Left hindlimb (tissue), 1 donor: Measurements from ENCODE around the gene UBXN1.

Source experiments
- DNase-seq: peaks from one replicate; pipeline ENCODE4 v3.0.0-alpha.2; 2018

Gene UBXN1

DNA sequence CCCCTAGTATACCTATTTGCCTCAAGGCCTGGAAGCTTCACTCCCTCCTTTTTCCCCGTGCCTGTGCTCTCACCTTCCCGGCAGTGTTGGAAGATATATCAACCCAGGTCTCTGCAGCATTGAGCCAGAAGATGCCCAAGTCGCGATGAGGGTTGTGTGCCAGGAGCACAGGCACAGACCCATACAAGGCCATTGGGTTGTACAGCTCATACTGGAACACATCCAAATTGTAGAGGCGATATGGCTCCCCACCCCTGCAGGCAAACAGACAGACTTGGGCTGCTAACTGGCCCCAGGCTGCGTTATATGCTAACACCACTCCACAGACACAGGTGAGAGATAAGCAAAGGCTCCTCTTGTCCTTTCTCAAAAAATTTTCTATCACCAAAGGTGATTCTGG, 46.4 kb downstream of the UBXN1 start:
- peak; percentile 4 for DNase-seq

- DNase-seq: peak; percentile 14
Observed at GRCh38 chr11:62627713-62628112, 51.2 kb downstream of the UBXN1 start.
